ENCODE measurements around the gene WDR27. TPM values are rescaled to one million over a fixed set of nuclear protein-coding genes. Genes with fewer than 3 reads are reported as not detected.

Gene WDR27
- polyA plus RNA-seq, 1 donor from 2014 or later, result 35.8 TPM

- Histone ChIP-seq H3K27me3 (ENCODE audit: insufficient read depth, low read depth, low read length) (no peaks in the 10 kb centered on the region), H3K4me3 (ENCODE audit: low read length) (no peak overlapping the region), H3K9me3 (ENCODE audit: low read length) (no peaks in the 10 kb centered on the region), H3K4me2 (ENCODE audit: low read length) (no peak overlapping the region), H3K79me2 (replicated peaks; ENCODE audit: insufficient read depth, low read length) (no peaks in the 10 kb centered on the region), H3K36me3 (ENCODE audit: insufficient read depth, low read length) (no peaks in the 10 kb centered on the region), H3K27ac (ENCODE audit: low read length) (no peak overlapping the region), H3F3A (ENCODE audit: insufficient read depth, low read length, poor library complexity, severe bottlenecking) (no peaks in the 10 kb centered on the region), H3K9me2 (ENCODE audit: insufficient read depth, low read length) (no peaks in the 10 kb centered on the region), H3K9ac (ENCODE audit: low read length) (no peak overlapping the region), H4K20me1 (ENCODE audit: insufficient read depth) (no peaks in the 10 kb centered on the region), H2AFZ (ENCODE audit: low read depth, low read length) (no peak overlapping the region)
- no peak for TF ChIP-seq REST (IDR thresholded peaks at IDR 0.05; ENCODE audit: borderline replicate concordance)
- no peak for TF ChIP-seq EP300 (conservative IDR thresholded peaks at IDR 0.05; ENCODE audit: poor library complexity, severe bottlenecking)
Observed at GRCh38 chr6:169415179-169415578, 286.6 kb downstream of the WDR27 start.

- no peak overlapping the region for H2AFZ ChIP-seq (ENCODE audit: low read depth, low read length)
- no peaks in the 10 kb centered on the region for H3K27me3 ChIP-seq (ENCODE audit: insufficient read depth, low read depth, low read length)
- H3F3A ChIP-seq (ENCODE audit: insufficient read depth, low read length, poor library complexity, severe bottlenecking), result no peaks in the 10 kb centered on the region
- H3K9me2 ChIP-seq (ENCODE audit: insufficient read depth, low read length), result no peaks in the 10 kb centered on the region
- H3K79me2 ChIP-seq (replicated peaks; ENCODE audit: insufficient read depth, low read length), result no peaks in the 10 kb centered on the region
- H3K9ac ChIP-seq (ENCODE audit: low read length), result no peak overlapping the region
- H3K4me3 ChIP-seq (ENCODE audit: low read length), result no peak overlapping the region
- no peaks in the 10 kb centered on the region for H3K36me3 ChIP-seq (ENCODE audit: insufficient read depth, low read length)
- no peaks in the 10 kb centered on the region for H4K20me1 ChIP-seq (ENCODE audit: insufficient read depth)
- H3K4me2 ChIP-seq (ENCODE audit: low read length), result no peak overlapping the region
- H3K9me3 ChIP-seq (ENCODE audit: low read length), result no peaks in the 10 kb centered on the region
- no peak for TF ChIP-seq EZH2 (IDR thresholded peaks at IDR 0.05; ENCODE audit: borderline replicate concordance, insufficient read depth, low read length, poor library complexity, severe bottlenecking)
- TF ChIP-seq POLR2AphosphoS5 (IDR thresholded peaks at IDR 0.05), result no peak
- no peak for TF ChIP-seq EP300 (conservative IDR thresholded peaks at IDR 0.05; ENCODE audit: poor library complexity, severe bottlenecking)
- no peak for TF ChIP-seq REST (IDR thresholded peaks at IDR 0.05; ENCODE audit: borderline replicate concordance)
- no peak for TF ChIP-seq TAF1 (IDR thresholded peaks at IDR 0.05; ENCODE audit: low read depth)
- no peak for TF ChIP-seq RAD21 (conservative IDR thresholded peaks at IDR 0.05)
- TF ChIP-seq SMC3 (conservative IDR thresholded peaks at IDR 0.05; ENCODE audit: poor library complexity), result no peak
- no peak for TF ChIP-seq MXI1 (conservative IDR thresholded peaks at IDR 0.05; ENCODE audit: poor library complexity, severe bottlenecking)
- no peak overlapping the region for H3K27ac ChIP-seq (ENCODE audit: low read length)
Observed at GRCh38 chr6:169411722-169412121, 290.1 kb downstream of the WDR27 start.

Data from neural cell (in vitro differentiated cells).